GM21447 (cell line): ENCODE measurements around the gene CCNQ.

Experiments
- ATAC-seq: cut with Tn5 transposase; IDR thresholded peaks from one replicate; pipeline ENCODE4 v1.9.1; 2021; ENCODE audit not compliant: unreplicated experiment

The CCNQ gene

GRCh38 chrX:153598541-153599191, at the start of gene CCNQ:
TSS of gene CCNQ (minus strand) at chrX:153599139. CDS start at chrX:153599073, 66 bp downstream.
- ATAC-seq: peak; percentile 49

GRCh38 chrX:153647461-153648357, 48.8 kb upstream of the CCNQ start:
- no peak for ATAC-seq

GRCh38 chrX:153646620-153647373, 47.9 kb upstream of the CCNQ start, which contains the start of gene DUSP9:
TSS of gene DUSP9 (plus strand) at chrX:153647203. CDS start at chrX:153647954, 751 bp downstream.
- ATAC-seq: no peak

GRCh38 chrX:153645921-153646488, 47.1 kb upstream of the CCNQ start:
- no peak for ATAC-seq

GRCh38 chrX:153645151-153645550, 46.2 kb upstream of the CCNQ start:
- no peak for ATAC-seq

GRCh38 chrX:153644356-153645125, 45.6 kb upstream of the CCNQ start:
- no peak for ATAC-seq

GRCh38 chrX:153643431-153644351, 44.8 kb upstream of the CCNQ start:
- no peak for ATAC-seq

GRCh38 chrX:153642655-153643430, 43.9 kb upstream of the CCNQ start:
- no peak for ATAC-seq

GRCh38 chrX:153642051-153642654, 43.2 kb upstream of the CCNQ start:
- ATAC-seq: no peak

GRCh38 chrX:153641627-153642026, 42.7 kb upstream of the CCNQ start:
- no peak for ATAC-seq

GRCh38 chrX:153640736-153641575, 42.0 kb upstream of the CCNQ start:
- ATAC-seq: no peak

GRCh38 chrX:153640045-153640686, 41.2 kb upstream of the CCNQ start:
- ATAC-seq: no peak

GRCh38 chrX:153639177-153640044, 40.5 kb upstream of the CCNQ start:
- no peak for ATAC-seq

- ATAC-seq: no peak
These were observed 39.7 kb upstream of the CCNQ start for GRCh38 chrX:153638436-153639176.

- ATAC-seq: no peak
These were observed 39.1 kb upstream of the CCNQ start for GRCh38 chrX:153638041-153638371.
